ENCODE results near the gene RBM33.

RBM33 gene

GRCh38 chr7:155727616-155728015 lies 83.2 kb downstream of the RBM33 start:
- no peak for DNase-seq

GRCh38 chr7:155728116-155728515 lies 83.7 kb downstream of the RBM33 start:
- no peak for DNase-seq

- DNase-seq, result peak; percentile 58
Observed at GRCh38 chr7:155729847-155730246, 85.4 kb downstream of the RBM33 start.

DNA sequence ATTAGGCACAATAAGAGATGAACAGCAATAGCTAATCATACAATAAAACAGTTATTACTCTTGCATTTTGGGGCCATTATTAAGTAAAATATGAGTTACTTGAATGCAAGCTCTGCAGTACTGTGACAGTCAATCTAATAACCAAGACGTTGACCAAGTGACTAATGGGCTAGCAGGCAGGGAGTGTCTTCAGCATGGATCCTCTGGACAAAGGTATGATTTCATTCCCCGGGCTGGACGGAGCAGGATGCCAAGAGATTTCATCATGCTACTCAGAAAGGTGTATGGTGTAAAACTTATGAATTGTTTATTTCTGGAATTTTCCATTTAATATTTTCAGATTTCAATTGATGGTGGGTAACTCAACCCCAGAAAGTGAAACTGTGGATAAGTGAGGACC lies 86.9 kb downstream of the RBM33 start:
- DNase-seq, result no peak

GRCh38 chr7:155731871-155732270 lies 87.4 kb downstream of the RBM33 start:
- DNase-seq, result no peak

- no peak for DNase-seq
Observed at GRCh38 chr7:155732286-155732685, 87.8 kb downstream of the RBM33 start.

GRCh38 chr7:155733582-155734444 lies 89.4 kb downstream of the RBM33 start:
- DNase-seq, result no peak

GRCh38 chr7:155734445-155734809 lies 90.0 kb downstream of the RBM33 start:
- DNase-seq, result no peak

DNA sequence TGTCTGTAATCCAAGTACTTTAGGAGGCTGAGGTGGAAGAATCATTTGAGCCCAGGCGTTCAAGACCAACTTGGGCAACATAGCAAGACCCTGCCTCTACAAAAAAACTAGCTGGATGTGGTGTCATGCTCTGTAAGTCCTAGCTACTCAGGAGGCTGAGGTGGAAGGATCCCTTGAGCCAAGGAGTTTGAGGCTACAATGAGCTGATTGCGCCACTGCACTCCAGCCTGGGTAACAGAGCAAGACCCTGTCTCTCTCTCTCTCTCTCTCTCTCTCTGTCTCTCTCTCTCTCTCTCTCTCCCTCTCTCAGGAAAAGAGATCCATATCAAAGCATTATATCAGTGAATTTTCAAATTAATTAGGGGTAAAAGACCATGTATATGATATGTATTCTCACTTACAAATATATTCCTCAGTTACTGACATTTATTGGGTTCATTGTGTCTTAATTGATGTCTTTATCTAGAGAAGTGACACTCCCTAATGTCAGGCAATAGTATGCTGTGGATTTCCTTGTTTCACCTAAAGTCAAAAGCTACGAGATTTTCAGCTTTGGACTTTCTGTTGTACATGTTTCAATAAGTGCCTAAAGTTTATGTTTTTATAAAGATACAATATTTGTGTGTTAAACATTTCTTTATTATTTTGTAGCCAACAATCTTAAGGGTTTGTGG lies 91.1 kb downstream of the RBM33 start:
- no peak for DNase-seq

- DNase-seq, result no peak
Observed at GRCh38 chr7:155737590-155737989, 93.1 kb downstream of the RBM33 start.

DNA sequence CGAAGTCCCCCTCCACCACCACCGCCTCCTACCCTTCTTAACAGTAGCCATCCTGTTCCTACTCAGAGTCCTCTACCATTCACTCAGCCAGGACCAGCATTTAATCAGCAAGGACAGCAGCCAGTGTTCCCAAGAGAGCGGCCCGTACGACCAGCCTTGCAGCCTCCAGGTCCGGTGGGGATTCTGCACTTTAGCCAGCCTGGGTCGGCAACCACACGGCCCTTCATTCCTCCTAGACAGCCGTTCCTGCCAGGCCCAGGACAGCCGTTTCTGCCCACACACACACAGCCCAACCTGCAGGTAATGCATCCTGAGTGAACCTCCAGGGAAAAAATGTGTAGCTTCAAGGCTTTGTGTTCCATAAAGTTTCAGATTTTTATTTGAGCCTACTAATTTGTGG lies 93.6 kb downstream of the RBM33 start:
- DNase-seq, result no peak

GRCh38 chr7:155738652-155739537 lies 94.4 kb downstream of the RBM33 start:
- peak; percentile 82 for DNase-seq

DNA sequence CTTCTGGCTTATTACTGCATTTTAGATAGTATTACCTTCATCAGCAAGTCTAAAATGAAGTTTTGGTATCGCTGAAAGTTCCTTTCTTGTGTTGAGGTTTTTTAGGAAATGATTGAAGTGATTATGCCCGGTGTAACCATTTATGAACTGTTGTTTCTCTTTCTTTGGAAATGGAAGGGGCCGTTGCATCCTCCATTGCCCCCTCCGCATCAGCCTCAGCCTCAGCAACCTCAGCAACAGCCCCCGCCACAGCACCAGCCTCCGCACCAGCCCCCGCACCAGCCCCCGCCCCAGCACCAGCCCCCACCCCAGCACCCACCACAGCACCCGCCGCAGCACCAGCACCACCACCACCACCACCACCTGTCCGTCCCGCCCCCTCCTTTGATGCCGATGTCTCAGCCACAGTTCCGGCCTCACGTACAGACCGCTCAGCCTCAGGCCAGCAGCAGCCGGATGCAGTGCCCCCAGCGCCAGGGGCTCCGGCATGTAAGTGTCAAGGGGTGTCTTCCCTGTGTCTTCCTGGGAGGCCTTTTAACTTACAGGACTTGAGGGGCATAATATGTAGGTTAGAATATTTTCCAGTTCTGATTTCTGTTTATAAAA lies 95.2 kb downstream of the RBM33 start:
- no peak for DNase-seq

- DNase-seq, result no peak
Observed at GRCh38 chr7:155741082-155741481, 96.6 kb downstream of the RBM33 start.

GRCh38 chr7:155741805-155742204 lies 97.3 kb downstream of the RBM33 start:
- DNase-seq, result no peak

DNA sequence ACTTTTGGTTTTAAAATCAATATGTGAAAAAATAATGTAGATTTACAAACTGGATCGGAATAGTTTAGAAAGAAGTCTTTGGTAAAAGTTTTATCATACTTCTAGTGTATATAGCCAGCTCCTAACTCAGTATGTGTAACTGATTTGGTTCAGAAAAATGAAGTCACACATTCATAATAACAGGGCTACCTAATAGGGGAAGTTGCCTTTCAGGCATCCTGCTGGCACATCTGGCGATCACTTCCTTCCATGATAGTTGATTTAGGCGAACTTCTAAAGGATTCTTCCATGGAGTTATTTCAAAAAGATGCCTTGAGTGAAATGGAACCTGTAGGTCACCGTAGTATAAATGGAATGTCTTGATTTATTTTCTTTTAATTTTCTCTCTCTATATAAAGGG lies 98.7 kb downstream of the RBM33 start:
- no peak for DNase-seq

GRCh38 chr7:155744971-155745683 lies 100.7 kb downstream of the RBM33 start:
- DNase-seq, result no peak

DNA sequence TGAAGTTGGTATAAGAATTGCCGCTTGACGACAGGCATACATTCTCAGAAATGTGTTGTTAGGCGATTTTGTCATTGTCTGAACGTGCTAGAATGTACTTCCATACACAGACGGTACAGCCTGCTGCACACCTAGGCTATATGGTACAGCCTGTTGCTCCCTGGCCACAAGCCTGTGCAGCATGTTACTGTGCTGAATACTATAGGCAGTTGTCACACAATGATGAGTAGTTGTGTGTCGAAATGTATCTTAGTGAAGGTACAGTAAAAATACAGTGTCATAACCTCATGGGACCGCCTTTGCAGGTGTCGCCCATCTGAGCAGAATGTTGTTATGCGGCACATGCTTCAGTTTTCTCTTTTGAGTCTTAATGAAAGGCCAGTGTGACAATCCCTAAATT lies 101.3 kb downstream of the RBM33 start:
- no peak for DNase-seq

- no peak for DNase-seq
Observed at GRCh38 chr7:155746188-155746587, 101.7 kb downstream of the RBM33 start.

- no peak for DNase-seq
Observed at GRCh38 chr7:155747209-155747608, 102.7 kb downstream of the RBM33 start.

- no peak for DNase-seq
Observed at GRCh38 chr7:155749578-155749977, 105.1 kb downstream of the RBM33 start.
